HCT116 (cell line): Measurements from ENCODE around the gene CRELD2. TPM values are rescaled to one million over a fixed set of nuclear protein-coding genes. Genes with fewer than 3 reads are reported as not detected.

Experiments
- ATAC-seq: fragments of 200-7000 bp; cut with Tn5 transposase; 2 replicates; pipeline ENCODE4 v1.9.1; 2020; ENCODE audit warnings: mild to moderate bottlenecking, moderate library complexity
- BruUV-seq: library from RNA; stranded (reverse); fragments of 400-500 nt; replicated peaks from 2 replicates; lab custom pipeline; 2021; lab: Mats Ljungman, UMichigan
- CTCF ChIA-PET: fragments of 300-600 bp; sonication (Branson Sonifier 250); formaldehyde crosslinking; loops from one replicate; lab custom pipeline; 2021; ENCODE audit warnings: antibody characterized with exemption; lab: Charles Lee
- POLR2A ChIA-PET: fragments of 300-600, 350-600 bp; sonication (Branson Sonifier 250); formaldehyde crosslinking; loops from one replicate; lab custom pipeline; 2021; ENCODE audit warnings: antibody characterized with exemption; lab: Charles Lee
- RAD21 ChIA-PET, 2 experiments: fragments of 300-600 bp; sonication (Branson Sonifier 250); formaldehyde crosslinking; loops; one replicate each; lab custom pipeline; 2023; ENCODE audit warnings: low total read pairs in 2 of 2; ENCODE audit not compliant: uncharacterized antibody in 2 of 2, unreplicated experiment in 2 of 2, low non-redundant PET in 1 of 2; lab: Charles Lee
- DNase-seq: peaks from one replicate; pipeline ENCODE4 v3.0.0-alpha.2; 2010; ENCODE audit warnings: low read depth, low spot score
- H2AFZ ChIP-seq: fragments of 200-600 bp; shearing (Covaris generic), sonication (generic); 2 replicates; pipeline ENCODE4 v1.6.1; 2017; ENCODE audit warnings: low read depth, mixed run types, mixed read lengths, antibody characterized with exemption, low read length; ENCODE audit not compliant: poor library complexity, severe bottlenecking
- H3K27ac ChIP-seq: 2 replicates; pipeline ENCODE4 v1.5.1; 2012; ENCODE audit warnings: low read depth, low read length
- H3K27me3 ChIP-seq: fragments of 200-600 bp; sonication (generic); 2 replicates; pipeline ENCODE4 v1.6.1; 2016; ENCODE audit warnings: mixed run types, low read length, mixed read lengths; ENCODE audit not compliant: insufficient read depth
- H3K36me3 ChIP-seq, 2 experiments: fragments of 200-500 bp in 1 of 2; fragments of 200-600 bp in 1 of 2; sonication (Bioruptor generic) in 1 of 2; sonication (generic) in 1 of 2; 2 replicates each; pipeline versions ENCODE4 v1.5.1 to v1.6.1; 2014 to 2016; ENCODE audit warnings: low read length in 2 of 2, inconsistent platforms in 1 of 2, mixed read lengths in 1 of 2, mixed run types in 1 of 2; ENCODE audit not compliant: insufficient read depth in 2 of 2, control insufficient read depth in 1 of 2
- H3K4me1 ChIP-seq, 2 experiments: fragments of 200-600 bp in 1 of 2; sonication (generic) in 1 of 2; 2 replicates each; pipeline versions ENCODE4 v1.5.1 to v1.6.1; 2012 to 2017; ENCODE audit warnings: low read length in 2 of 2, inconsistent platforms in 1 of 2, mild to moderate bottlenecking in 1 of 2, mixed read lengths in 1 of 2, mixed run types in 1 of 2, moderate library complexity in 1 of 2; ENCODE audit not compliant: insufficient read depth in 2 of 2, control insufficient read depth in 1 of 2
- H3K4me2 ChIP-seq: fragments of 200-600 bp; sonication (generic); 2 replicates; pipeline ENCODE4 v1.6.1; 2017; ENCODE audit warnings: mixed run types, low read length, mixed read lengths
- H3K4me3 ChIP-seq, 2 experiments: fragments of 200-600 bp in 1 of 2; sonication (generic) in 1 of 2; replicated peaks in 1 of 2; 2 replicates each; pipeline ENCODE4 v1.5.1; 2011 to 2016; ENCODE audit warnings: low read length in 2 of 2, control low read depth in 1 of 2, low read depth in 1 of 2, mild to moderate bottlenecking in 1 of 2, mixed read lengths in 1 of 2, mixed run types in 1 of 2
- H3K79me2 ChIP-seq: fragments of 200-600 bp; sonication (generic); 2 replicates; pipeline ENCODE4 v1.6.1; 2017; ENCODE audit warnings: mild to moderate bottlenecking, mixed run types, low read length, moderate library complexity, mixed read lengths; ENCODE audit not compliant: insufficient read depth
- H3K9ac ChIP-seq: fragments of 200-600 bp; sonication (generic); 2 replicates; pipeline ENCODE4 v1.6.1; 2016; ENCODE audit warnings: low read length, mixed read lengths
- H3K9me2 ChIP-seq: fragments of 200-600 bp; sonication (generic), shearing (Covaris generic); 2 replicates; pipeline ENCODE4 v1.6.1; 2017; ENCODE audit warnings: mixed run types, mild to moderate bottlenecking, moderate library complexity; ENCODE audit not compliant: insufficient read depth
- H3K9me3 ChIP-seq, 2 experiments: fragments of 200-500 bp in 1 of 2; fragments of 200-600 bp in 1 of 2; sonication (Bioruptor generic) in 1 of 2; sonication (generic) in 1 of 2; 2 replicates each; pipeline ENCODE4 v1.6.1; 2014 to 2017; ENCODE audit warnings: low read length in 2 of 2, mixed read lengths in 2 of 2, inconsistent platforms in 1 of 2, low read depth in 1 of 2, mild to moderate bottlenecking in 1 of 2, mixed run types in 1 of 2, moderate library complexity in 1 of 2; ENCODE audit not compliant: control insufficient read depth in 1 of 2, insufficient read depth in 1 of 2
- H4K20me1 ChIP-seq: fragments of 200-600 bp; sonication (generic), shearing (Covaris generic); 2 replicates; pipeline ENCODE4 v1.6.1; 2017; ENCODE audit warnings: mixed run types, mild to moderate bottlenecking, moderate library complexity; ENCODE audit not compliant: insufficient read depth
- CBX3 ChIP-seq: IDR thresholded peaks from 2 replicates; pipeline ENCODE4 v1.6.1; 2012; ENCODE audit warnings: low read depth
- CEBPB ChIP-seq: IDR thresholded peaks from 2 replicates; pipeline ENCODE4 v1.6.1; 2012; ENCODE audit warnings: low read depth
- EGR1 ChIP-seq: IDR thresholded peaks from 2 replicates; pipeline ENCODE4 v1.6.1; 2012; ENCODE audit warnings: low read depth
- ELF1 ChIP-seq: IDR thresholded peaks from 2 replicates; pipeline ENCODE4 v1.6.1; 2012; ENCODE audit warnings: low read depth, borderline replicate concordance
- EZH2 ChIP-seq: fragments of 200-600 bp; sonication (generic); IDR thresholded peaks from 2 replicates; pipeline ENCODE4 v1.6.1; 2017; ENCODE audit warnings: antibody characterized with exemption, mixed run types
- EZH2phosphoT487 ChIP-seq: fragments of 200-600 bp; IDR thresholded peaks from 2 replicates; pipeline ENCODE4 v1.6.1; 2018; ENCODE audit warnings: antibody characterized with exemption, borderline replicate concordance
- MAX ChIP-seq: IDR thresholded peaks from 2 replicates; pipeline ENCODE4 v1.6.1; 2012
- POLR2A ChIP-seq: IDR thresholded peaks from 2 replicates; pipeline ENCODE4 v1.7.0; 2011; ENCODE audit warnings: borderline replicate concordance; ENCODE audit not compliant: insufficient read depth, insufficient read length; ENCODE audit errors: extremely low read depth
- REST ChIP-seq: IDR thresholded peaks from 2 replicates; pipeline ENCODE4 v1.6.1; 2012; ENCODE audit warnings: low read depth
- SP1 ChIP-seq: IDR thresholded peaks from 2 replicates; pipeline ENCODE4 v1.6.1; 2012; ENCODE audit warnings: low read depth
- YY1 ChIP-seq: IDR thresholded peaks from 2 replicates; pipeline ENCODE4 v1.6.1; 2011; ENCODE audit warnings: low read length, low read depth, moderate library complexity, mild to moderate bottlenecking; ENCODE audit not compliant: insufficient replicate concordance; ENCODE audit errors: extremely low read depth
- intact Hi-C: fragments of 100-400 bp; cut with micrococcal nuclease; formaldehyde crosslinking; loops from 2 replicates; pipeline ENCODE4 v1.10.0; 2022
- total RNA-seq: library from RNA; stranded (reverse); gene quantifications from one replicate; pipeline ENCODE4 v1.2.1, GENCODE V29; 2021; ENCODE audit not compliant: unreplicated experiment

The CRELD2 gene
- total RNA-seq, 1 experiment from 2014 or later = 45.8 TPM

- no peak for TF ChIP-seq REST
Observed at GRCh38 chr22:49872347-49872746, 46.1 kb upstream of the CRELD2 start (continued).

GRCh38 chr22:49873228-49873940 is 45.0 kb upstream of the CRELD2 start:
- POLR2A ChIA-PET = no interaction called here
- Histone ChIP-seq H3K79me2 (peaks cover 97% of the 10 kb centered on the region), H3K4me3 (no peak overlapping the region), H3K9me2 (no peaks in the 10 kb centered on the region), H3K9ac (no peak overlapping the region), H3K27me3 (no peaks in the 10 kb centered on the region), H3K36me3 (peaks cover 0 to 16% of the 10 kb centered on the region in 2 experiments; a peak in 2 of 4 replicates), H3K4me2 (no peak overlapping the region), H3K9me3 (peaks cover 8 to 10% of the 10 kb centered on the region in 2 experiments; a peak in 2 of 4 replicates), H2AFZ (no peak overlapping the region), H3K27ac (no peak overlapping the region), H3K4me1 (no peaks in the 10 kb centered on the region), H4K20me1 (no peaks in the 10 kb centered on the region; the same call in 1 of the 2 replicates)
- intact Hi-C loops = no loop called here
- ATAC-seq = no peak
- BruUV-seq = no TSS peak
- RAD21 ChIA-PET = no interaction called here
- no peak for DNase-seq
- no peak for TF ChIP-seq YY1
- TF ChIP-seq EZH2 = no peak
- TF ChIP-seq EGR1 = no peak
- no peak for TF ChIP-seq MAX
- no peak for TF ChIP-seq EZH2phosphoT487
- TF ChIP-seq CBX3 = no peak
- no peak for TF ChIP-seq ELF1
- TF ChIP-seq SP1 = no peak
- TF ChIP-seq POLR2A = no peak
- TF ChIP-seq REST = no peak
- TF ChIP-seq CEBPB = no peak
- CTCF ChIA-PET = interaction anchor here (0.6 kb wide), 1 partner anchor 8 kb away, joined by 3 read pairs; no protein-coding TSS in a partner anchor
